ENCODE measurements around the gene ENHO. TPM values are rescaled to one million over a fixed set of nuclear protein-coding genes. Genes with fewer than 3 reads are reported as not detected.

ENHO gene
- total RNA-seq, 6 experiments from 2014 or later: 0.19 to 0.57 TPM; not detected in 4

- no peak for DNase-seq
- Mint-ChIP-seq H3K27me3 (ENCODE audit: insufficient read depth) (peaks cover 25% of the 10 kb centered on the region), H3K36me3 (ENCODE audit: low read depth) (no peaks in the 10 kb centered on the region), H3K27ac (no peak overlapping the region), H3K9me3 (no peaks in the 10 kb centered on the region), H3K4me3 (no peak overlapping the region), H3K4me1 (ENCODE audit: low read depth) (no peaks in the 10 kb centered on the region)
- no peak for TF ChIP-seq CTCF (IDR thresholded peaks at IDR 0.05)
These were observed 19.9 kb downstream of the ENHO start for GRCh38 chr9:34502891-34503290.

GRCh38 chr9:34502471-34502870, 20.3 kb downstream of the ENHO start:
- TF ChIP-seq CTCF (IDR thresholded peaks at IDR 0.05): no peak
- Mint-ChIP-seq H3K9me3 (no peaks in the 10 kb centered on the region), H3K27ac (no peak overlapping the region), H3K36me3 (ENCODE audit: low read depth) (no peaks in the 10 kb centered on the region), H3K4me1 (ENCODE audit: low read depth) (no peaks in the 10 kb centered on the region), H3K4me3 (no peak overlapping the region), H3K27me3 (ENCODE audit: insufficient read depth) (peaks cover 28% of the 10 kb centered on the region)
- no peak for DNase-seq

GRCh38 chr9:34501889-34502425, 20.8 kb downstream of the ENHO start:
- Mint-ChIP-seq H3K4me3 (no peak overlapping the region), H3K27ac (no peak overlapping the region), H3K27me3 (ENCODE audit: insufficient read depth) (peaks cover 28% of the 10 kb centered on the region), H3K9me3 (no peaks in the 10 kb centered on the region), H3K4me1 (ENCODE audit: low read depth) (no peaks in the 10 kb centered on the region), H3K36me3 (ENCODE audit: low read depth) (no peaks in the 10 kb centered on the region)
- peak; percentile 49 for DNase-seq
- peak; percentile 34; the same call in 1 of the 2 replicates for TF ChIP-seq CTCF (IDR thresholded peaks at IDR 0.05)

GRCh38 chr9:34501372-34501771, 21.4 kb downstream of the ENHO start:
- Mint-ChIP-seq H3K27me3 (ENCODE audit: insufficient read depth) (peaks cover 26% of the 10 kb centered on the region), H3K27ac (no peak overlapping the region), H3K9me3 (no peaks in the 10 kb centered on the region), H3K4me3 (no peak overlapping the region), H3K4me1 (ENCODE audit: low read depth) (no peaks in the 10 kb centered on the region), H3K36me3 (ENCODE audit: low read depth) (no peaks in the 10 kb centered on the region)
- TF ChIP-seq CTCF (IDR thresholded peaks at IDR 0.05): no peak
- no peak for DNase-seq

GRCh38 chr9:34500623-34501267, 22.0 kb downstream of the ENHO start:
- peaks cover 26% of the 10 kb centered on the region for H3K27me3 Mint-ChIP-seq (ENCODE audit: insufficient read depth)

More at GRCh38 chr9:34500623-34501267, 22.0 kb downstream of the ENHO start:
- TF ChIP-seq CTCF (IDR thresholded peaks at IDR 0.05): peak; percentile 99
- H3K27ac Mint-ChIP-seq: no peak overlapping the region
- DNase-seq: peak; percentile 7
- no peaks in the 10 kb centered on the region for H3K36me3 Mint-ChIP-seq (ENCODE audit: low read depth)
- H3K4me3 Mint-ChIP-seq: no peak overlapping the region
- no peaks in the 10 kb centered on the region for H3K9me3 Mint-ChIP-seq
- no peaks in the 10 kb centered on the region for H3K4me1 Mint-ChIP-seq (ENCODE audit: low read depth)
